PC-3 (cell line): ENCODE data around the gene TUBGCP6. TPM values are rescaled to one million over a fixed set of nuclear protein-coding genes. Genes with fewer than 3 reads are reported as not detected.

Source experiments
- ATAC-seq: fragments of 200-7000 bp; cut with Tn5 transposase; 2 replicates; pipeline ENCODE4 v1.9.1; 2020; ENCODE audit warnings: mild to moderate bottlenecking, moderate library complexity
- BruUV-seq: library from RNA; stranded (reverse); fragments of 400-500 nt; replicated peaks from 2 replicates; lab custom pipeline; 2021; lab: Mats Ljungman, UMichigan
- CTCF ChIA-PET: fragments of 300-600 bp; sonication (Branson Sonifier 250); formaldehyde crosslinking; loops from one replicate; lab custom pipeline; 2022; ENCODE audit warnings: antibody characterized with exemption; lab: Charles Lee
- POLR2A ChIA-PET: fragments of 300-600 bp; sonication (Branson Sonifier 250); formaldehyde crosslinking; loops from one replicate; lab custom pipeline; 2022; ENCODE audit warnings: antibody characterized with exemption; ENCODE audit not compliant: unreplicated experiment; lab: Charles Lee
- DNase-seq: peaks from one replicate; pipeline ENCODE4 v3.0.0-alpha.2; 2015
- H2AFZ ChIP-seq: fragments of 300-600 bp; sonication (generic); 2 replicates; pipeline ENCODE4 v1.6.0; 2016; ENCODE audit warnings: antibody characterized with exemption, low read length
- H3F3A ChIP-seq: fragments of 300-600 bp; sonication (generic); one replicate; pipeline ENCODE4 v1.6.0; 2017; ENCODE audit warnings: antibody characterized with exemption, low read length, control low read depth, mild to moderate bottlenecking; ENCODE audit not compliant: unreplicated experiment
- H3K27ac ChIP-seq: fragments of 300-600 bp; sonication (generic); 2 replicates; pipeline ENCODE4 v1.5.1; 2016; ENCODE audit warnings: mild to moderate bottlenecking, low read length
- H3K27me3 ChIP-seq: fragments of 300-600 bp; sonication (generic); 2 replicates; pipeline ENCODE4 v1.6.1; 2016; ENCODE audit warnings: low read length, mixed read lengths
- H3K36me3 ChIP-seq: fragments of 300-600 bp; sonication (generic); 2 replicates; pipeline ENCODE4 v1.6.1; 2016; ENCODE audit warnings: low read depth, mixed run types, low read length, mixed read lengths
- H3K4me1 ChIP-seq: fragments of 300-600 bp; sonication (generic); 2 replicates; pipeline ENCODE4 v1.5.1; 2016; ENCODE audit warnings: low read length; ENCODE audit not compliant: insufficient read depth
- H3K4me2 ChIP-seq: fragments of 300-600 bp; sonication (generic); 2 replicates; pipeline ENCODE4 v1.6.0; 2016; ENCODE audit warnings: low read length
- H3K4me3 ChIP-seq: fragments of 300-600 bp; sonication (generic); 2 replicates; pipeline ENCODE4 v1.5.1; 2016; ENCODE audit warnings: mild to moderate bottlenecking, low read length, mixed read lengths
- H3K79me2 ChIP-seq: fragments of 300-600 bp; sonication (generic); 2 replicates; pipeline ENCODE4 v1.6.1; 2017; ENCODE audit warnings: low read length, mixed read lengths
- H3K9ac ChIP-seq: fragments of 300-600 bp; sonication (generic); 2 replicates; pipeline ENCODE4 v1.6.0; 2016; ENCODE audit warnings: mild to moderate bottlenecking, low read length
- H3K9me2 ChIP-seq: fragments of 300-600 bp; sonication (generic); replicated peaks from 2 replicates; pipeline ENCODE4 v1.6.1; 2016; ENCODE audit warnings: mixed run types, low read length, mixed read lengths
- H3K9me3 ChIP-seq: fragments of 300-600 bp; sonication (generic); 2 replicates; pipeline ENCODE4 v1.6.1; 2016; ENCODE audit warnings: low read length, mixed read lengths
- H4K20me1 ChIP-seq: fragments of 300-600 bp; sonication (generic); 2 replicates; pipeline ENCODE4 v1.6.1; 2016; ENCODE audit warnings: low read length, mixed read lengths
- CTCF ChIP-seq: fragments of 300-600 bp; sonication (generic); conservative IDR thresholded peaks from 2 replicates; pipeline ENCODE4 v1.5.1; 2017; ENCODE audit warnings: antibody characterized with exemption, low read depth, mild to moderate bottlenecking, low read length
- EZH2 ChIP-seq: fragments of 300-600 bp; sonication (generic); IDR thresholded peaks from one replicate; pipeline ENCODE4 v1.6.1; 2017; ENCODE audit warnings: antibody characterized with exemption, mild to moderate bottlenecking, low read length; ENCODE audit not compliant: unreplicated experiment
- EZH2phosphoT487 ChIP-seq: fragments of 300-600 bp; sonication (generic); IDR thresholded peaks from 2 replicates; pipeline ENCODE4 v1.6.1; 2018; ENCODE audit warnings: mild to moderate bottlenecking, antibody characterized with exemption, low read length, borderline replicate concordance
- intact Hi-C: fragments of 100-400 bp; cut with micrococcal nuclease; formaldehyde crosslinking; loops from 2 replicates; pipeline ENCODE4 v1.9.0; 2023
- total RNA-seq: library from RNA; depleted of rRNA; stranded (reverse); fragments of >200 nt; gene quantifications from 2 replicates; pipeline ENCODE4 v1.2.3, GENCODE V29; 2014

Gene TUBGCP6
- total RNA-seq, 1 experiment from 2014 or later = 32.1 TPM

- H3F3A ChIP-seq = no peaks in the 10 kb centered on the region
- no peaks in the 10 kb centered on the region for H3K9me2 ChIP-seq
- ChIA-PET CTCF (no interaction called here), POLR2A (no interaction called here)
- BruUV-seq = no TSS peak
- no peak overlapping the region for H3K4me3 ChIP-seq
- intact Hi-C loops = no loop called here
- H2AFZ ChIP-seq = no peak overlapping the region
- H3K27ac ChIP-seq = peak overlapping the region; percentile 60
- no peaks in the 10 kb centered on the region; the same call in 1 of the 2 replicates for H3K36me3 ChIP-seq
- peaks cover 37% of the 10 kb centered on the region for H3K4me1 ChIP-seq
- no peaks in the 10 kb centered on the region for H3K27me3 ChIP-seq
- peaks cover 52% of the 10 kb centered on the region for H3K79me2 ChIP-seq
- TF ChIP-seq CTCF (no peak), EZH2phosphoT487 (no peak), EZH2 (no peak)
- peak overlapping the region; percentile 41 for H3K9ac ChIP-seq
- ATAC-seq (no peak), DNase-seq (no peak)
- 0 out of 2 replicates have a peak, but pooled peaks cover 4% of the 10 kb centered on the region for H4K20me1 ChIP-seq
- 0 out of 2 replicates have a peak overlapping the region, but pooled peaks have one; percentile 22 for H3K4me2 ChIP-seq
- no peaks in the 10 kb centered on the region for H3K9me3 ChIP-seq
These were observed 52.2 kb downstream of the TUBGCP6 start for GRCh38 chr22:50192436-50193204.

GRCh38 chr22:50190941-50191741 is 53.7 kb downstream of the TUBGCP6 start:
- no peak for ATAC-seq
- Histone ChIP-seq H3K27me3 (no peaks in the 10 kb centered on the region), H3K9me3 (no peaks in the 10 kb centered on the region), H3K4me1 (peaks cover 46% of the 10 kb centered on the region), H3K4me2 (peak overlapping the region; percentile 58), H2AFZ (no peak overlapping the region), H3K79me2 (peaks cover 67% of the 10 kb centered on the region), H3K9me2 (no peaks in the 10 kb centered on the region), H3K4me3 (no peak overlapping the region), H4K20me1 (0 out of 2 replicates have a peak, but pooled peaks cover 4% of the 10 kb centered on the region), H3F3A (no peaks in the 10 kb centered on the region), H3K27ac (peak overlapping the region; percentile 62), H3K36me3 (no peaks in the 10 kb centered on the region; the same call in 1 of the 2 replicates), H3K9ac (peak overlapping the region; percentile 41)
- CTCF ChIA-PET = no interaction called here
- no peak for DNase-seq
- BruUV-seq = TSS peak; percentile 40
- intact Hi-C loops = no loop called here
- TF ChIP-seq EZH2 = no peak
- no peak for TF ChIP-seq EZH2phosphoT487
- TF ChIP-seq CTCF = no peak
- POLR2A ChIA-PET = no interaction called here
